SKM-1 (cell line): ENCODE data around the gene PYCR2.
"Not testable (repeated sequence)": the region's sequence is repeated elsewhere in the genome, so short reads cannot be mapped to it uniquely, and the experiment has no call there.

Experiments used
- DNase-seq: peaks from one replicate; lab custom pipeline; 2025; ENCODE audit not compliant: unreplicated experiment; lab: John Stamatoyannopoulos, UW

Gene PYCR2

GRCh38 chr1:225943582-225943981 is 19.5 kb upstream of the PYCR2 start:
- no peak for DNase-seq

- no peak for DNase-seq
These were observed 18.5 kb upstream of the PYCR2 start for GRCh38 chr1:225942574-225942973.

GRCh38 chr1:225941942-225942222 is 17.8 kb upstream of the PYCR2 start:
- no peak for DNase-seq

GRCh38 chr1:225941187-225941941 is 17.3 kb upstream of the PYCR2 start, which contains the start of gene LEFTY2:
Gene LEFTY2 (minus strand): TSS chr1:225941220. CDS start chr1:225941140, 80 bp downstream.
- no peak for DNase-seq

- DNase-seq = no peak
These were observed 16.5 kb upstream of the PYCR2 start for GRCh38 chr1:225940385-225941151.

GRCh38 chr1:225939939-225940310 is 15.9 kb upstream of the PYCR2 start:
- not testable (repeated sequence) for DNase-seq

GRCh38 chr1:225939097-225939938 is 15.3 kb upstream of the PYCR2 start:
- DNase-seq = not testable (repeated sequence)

- no peak for DNase-seq
These were observed 13.3 kb upstream of the PYCR2 start for GRCh38 chr1:225937048-225937968.

- DNase-seq = no peak
These were observed 12.5 kb upstream of the PYCR2 start for GRCh38 chr1:225936523-225936922.

- DNase-seq = not testable (repeated sequence)
These were observed 12.0 kb upstream of the PYCR2 start for GRCh38 chr1:225936086-225936485.

GRCh38 chr1:225934711-225935110 is 10.7 kb upstream of the PYCR2 start:
- no peak for DNase-seq

GRCh38 chr1:225933072-225933471 is 9.0 kb upstream of the PYCR2 start:
- DNase-seq = no peak

GRCh38 chr1:225931270-225932136 is 7.5 kb upstream of the PYCR2 start:
- DNase-seq = no peak

- DNase-seq = no peak
These were observed 6.5 kb upstream of the PYCR2 start for GRCh38 chr1:225930566-225930965.

- not testable (repeated sequence) for DNase-seq
These were observed 5.4 kb upstream of the PYCR2 start for GRCh38 chr1:225929462-225929861.

- DNase-seq = no peak
These were observed 4.4 kb upstream of the PYCR2 start for GRCh38 chr1:225928186-225929175.

- DNase-seq = peak; percentile 79
These were observed 2.6 kb upstream of the PYCR2 start for GRCh38 chr1:225926551-225927113.

GRCh38 chr1:225923381-225923691 is 714 bp downstream of the PYCR2 start:
- DNase-seq = no peak
